Hippocampal formation (tissue), 2 donors: ENCODE measurements around the gene TNFAIP8.
"Not testable (repeated sequence)": the region's sequence is repeated elsewhere in the genome, so short reads cannot be mapped to it uniquely, and the experiment has no call there.

Experiments used
- DNase-seq, 2 donors: peaks; one replicate each; lab custom pipeline; 2025; lab: John Stamatoyannopoulos, UW

TNFAIP8 gene

DNA sequence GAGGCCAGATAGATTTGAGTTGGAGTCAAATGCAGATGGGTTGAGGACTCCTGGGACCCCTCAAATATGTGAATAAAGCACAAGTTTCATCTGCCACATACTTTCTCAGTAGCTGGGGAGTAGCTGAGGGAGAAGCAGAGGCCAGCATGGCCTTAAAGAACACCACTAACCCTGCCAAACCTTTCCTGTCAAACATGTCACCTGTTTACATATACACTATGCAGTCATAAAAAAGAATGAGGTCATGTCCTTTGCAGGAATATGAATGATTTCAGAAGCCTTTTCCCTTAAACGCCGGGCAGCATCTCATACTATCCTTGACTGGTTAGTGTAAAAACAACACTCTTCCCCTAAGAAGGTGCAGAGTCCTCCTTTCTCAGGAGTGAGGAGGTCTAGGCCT is 71.2 kb downstream of the TNFAIP8 start:
- DNase-seq = no peak

DNA sequence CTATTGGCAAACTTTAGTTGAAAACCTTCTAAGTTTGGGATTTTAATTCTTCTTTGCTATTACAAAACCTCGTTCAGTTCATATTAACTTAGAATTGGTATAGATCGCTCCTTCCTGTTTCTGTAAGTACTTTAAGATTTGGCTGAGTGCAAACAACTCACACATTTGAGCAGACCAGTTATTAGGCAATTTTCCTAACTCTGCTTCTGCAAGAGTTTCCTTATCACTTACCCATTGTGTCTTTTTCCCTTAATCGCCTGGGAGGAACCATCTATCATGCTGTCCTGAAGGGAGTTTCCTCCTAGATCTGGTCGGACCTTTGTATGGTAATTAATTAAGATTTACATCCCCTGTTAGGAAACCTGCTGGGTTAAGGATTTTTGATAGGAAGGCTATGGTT is 71.8 kb downstream of the TNFAIP8 start:
- DNase-seq = not testable (repeated sequence)

DNA sequence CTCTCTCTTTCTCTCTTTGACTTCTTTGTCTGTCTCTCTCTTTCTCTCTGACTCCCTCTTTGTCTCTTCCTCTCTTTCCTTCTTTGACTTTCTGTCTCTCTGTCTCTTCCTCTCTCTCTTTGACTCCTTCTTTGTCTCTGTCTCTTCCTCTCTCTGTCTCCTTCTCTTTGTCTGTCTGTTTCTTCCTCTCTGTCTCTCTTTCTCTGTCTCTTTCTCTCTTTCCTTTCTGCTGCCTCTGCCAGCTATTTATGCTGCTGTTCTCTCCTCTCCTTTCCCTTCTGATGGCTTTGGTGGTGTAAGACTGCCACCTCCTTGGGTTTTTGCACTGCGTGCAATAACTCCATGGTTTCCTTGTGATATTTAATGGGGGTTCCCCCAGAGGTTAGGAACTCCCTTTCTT is 72.3 kb downstream of the TNFAIP8 start:
- not testable (repeated sequence) for DNase-seq

DNA sequence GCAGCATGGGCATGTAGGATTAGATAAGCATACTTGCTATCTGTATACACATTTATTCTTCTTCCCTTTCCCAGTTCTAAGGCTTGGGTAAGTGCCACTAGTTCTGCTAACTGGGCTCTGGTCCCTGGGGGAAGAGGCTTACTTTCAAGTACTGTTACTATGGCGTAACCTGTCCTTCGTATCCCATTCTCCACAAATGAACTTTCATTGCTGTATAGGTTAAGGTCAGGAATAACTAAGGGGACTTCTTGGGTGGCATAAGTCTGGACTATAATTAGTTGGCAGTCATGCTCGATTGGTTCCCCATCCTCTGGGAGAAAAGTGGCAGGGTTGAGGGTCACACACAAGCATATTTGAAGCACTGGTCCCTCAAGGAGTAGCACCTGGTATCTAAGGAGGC is 72.8 kb downstream of the TNFAIP8 start:
- DNase-seq = not testable (repeated sequence)

DNA sequence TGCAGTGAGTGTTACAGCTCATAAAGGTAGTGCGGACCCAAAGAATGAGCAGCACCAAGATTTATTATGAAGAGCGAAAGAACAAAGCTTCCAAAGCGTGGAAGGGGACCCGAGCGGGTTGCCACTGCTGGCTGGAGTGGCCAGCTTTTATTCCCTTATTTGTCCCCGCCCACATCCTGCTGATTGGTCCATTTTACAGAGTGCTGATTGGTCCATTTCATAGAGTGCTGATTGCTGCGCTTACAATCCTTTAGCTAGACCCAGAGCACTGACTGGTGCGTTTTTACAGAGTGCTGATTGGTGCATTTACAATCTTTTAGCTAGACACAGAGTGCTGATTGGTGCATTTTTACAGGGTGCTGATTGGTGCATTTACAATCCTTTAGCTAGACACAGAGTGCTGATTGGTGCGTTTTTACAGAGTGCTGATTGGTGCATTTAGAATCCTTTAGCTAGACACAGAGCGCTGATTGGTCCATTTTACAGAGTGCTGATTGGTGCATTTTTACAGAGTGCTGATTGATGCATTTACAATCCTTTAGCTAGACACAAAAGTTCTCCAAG is 76.9 kb downstream of the TNFAIP8 start:
- DNase-seq = not testable (repeated sequence)

DNA sequence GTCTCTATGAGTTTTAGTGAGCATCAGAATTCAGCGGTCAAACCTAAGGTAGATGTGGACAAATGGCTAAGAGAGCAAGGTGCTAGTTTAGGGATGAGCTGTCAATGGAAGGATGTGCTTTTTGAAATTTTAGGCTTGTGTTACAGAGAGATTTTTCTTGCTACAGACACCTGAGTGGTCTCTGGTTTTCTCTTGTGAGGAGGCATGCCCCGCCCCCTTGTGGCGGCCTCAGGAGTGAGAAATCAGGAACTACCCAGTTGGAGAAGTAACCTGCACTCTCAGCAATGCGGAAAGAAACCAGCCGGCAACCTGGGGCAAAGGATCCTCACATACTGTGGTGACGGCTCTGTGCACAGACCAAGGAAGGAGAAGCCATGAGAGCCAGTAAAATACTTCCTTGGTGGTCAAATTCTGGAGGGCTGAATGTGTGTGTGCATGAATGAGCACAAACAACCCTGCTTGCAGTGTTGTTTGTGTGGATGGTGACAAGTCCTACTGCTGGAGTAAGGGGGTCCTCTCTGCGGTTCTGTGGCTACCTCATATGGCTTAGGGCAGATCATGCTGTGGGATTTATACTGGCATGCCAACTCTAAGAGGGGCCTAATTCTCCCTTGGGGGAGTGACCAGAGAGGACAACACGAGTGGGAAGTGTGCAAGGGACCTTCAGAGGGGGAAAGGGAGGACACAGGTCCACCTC is 79.8 kb downstream of the TNFAIP8 start:
- DNase-seq = peak in 1 of 2 donors; percentile 12

DNA sequence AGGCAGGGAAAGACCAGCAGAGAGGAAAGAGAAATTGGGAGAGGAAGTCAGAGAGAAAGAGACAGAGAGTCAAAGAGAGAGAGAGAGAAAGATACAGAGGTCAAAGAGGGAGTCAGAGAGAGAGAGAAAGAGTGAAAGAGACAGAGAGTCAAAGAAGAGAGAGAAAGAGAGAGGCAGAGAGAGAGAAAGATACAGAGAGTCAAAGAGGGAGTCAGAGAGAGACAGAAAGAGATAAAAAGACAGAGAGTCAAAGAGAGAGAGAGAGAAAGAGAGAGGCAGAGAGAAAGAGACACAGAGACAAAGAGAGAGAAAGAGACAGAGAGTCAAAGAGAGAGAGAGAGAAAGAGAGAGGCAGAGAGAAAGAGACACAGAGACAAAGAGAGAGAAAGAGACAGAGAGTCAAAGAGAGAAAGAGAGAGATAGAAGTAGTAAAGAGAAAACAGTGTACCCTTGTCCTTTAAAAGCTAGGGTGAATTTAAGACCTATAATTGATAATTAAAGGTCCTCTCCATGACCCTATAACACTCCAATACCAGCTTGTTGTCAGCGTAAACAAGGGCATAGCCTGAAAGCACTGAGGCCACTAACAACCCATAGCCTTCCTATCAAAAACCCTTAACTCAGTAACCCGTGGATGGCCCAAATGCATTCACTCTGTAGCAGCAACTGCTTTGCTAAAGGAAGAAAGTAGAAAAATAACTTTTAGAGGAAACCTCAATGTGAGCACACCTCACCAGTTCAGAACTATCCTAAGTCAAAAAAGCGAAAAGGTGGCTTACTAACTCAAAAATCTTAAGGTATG is 82.2 kb downstream of the TNFAIP8 start:
- not testable (repeated sequence) for DNase-seq

DNA sequence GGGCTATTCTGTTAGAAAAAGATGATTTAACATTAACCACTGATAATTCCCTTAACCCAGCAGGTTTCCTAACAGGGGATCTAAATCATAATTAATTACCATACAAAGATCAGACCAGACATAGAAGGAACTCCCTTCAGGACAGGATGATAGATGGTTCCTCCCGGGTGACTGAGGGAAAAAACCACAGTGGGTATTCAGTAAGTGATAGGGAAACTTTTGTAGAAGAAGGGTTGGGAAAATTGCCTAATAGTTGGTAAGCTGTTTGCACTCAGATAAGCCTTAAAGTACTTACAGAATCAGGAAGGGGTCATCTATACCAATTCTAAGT is 82.7 kb downstream of the TNFAIP8 start:
- DNase-seq = not testable (repeated sequence)

DNA sequence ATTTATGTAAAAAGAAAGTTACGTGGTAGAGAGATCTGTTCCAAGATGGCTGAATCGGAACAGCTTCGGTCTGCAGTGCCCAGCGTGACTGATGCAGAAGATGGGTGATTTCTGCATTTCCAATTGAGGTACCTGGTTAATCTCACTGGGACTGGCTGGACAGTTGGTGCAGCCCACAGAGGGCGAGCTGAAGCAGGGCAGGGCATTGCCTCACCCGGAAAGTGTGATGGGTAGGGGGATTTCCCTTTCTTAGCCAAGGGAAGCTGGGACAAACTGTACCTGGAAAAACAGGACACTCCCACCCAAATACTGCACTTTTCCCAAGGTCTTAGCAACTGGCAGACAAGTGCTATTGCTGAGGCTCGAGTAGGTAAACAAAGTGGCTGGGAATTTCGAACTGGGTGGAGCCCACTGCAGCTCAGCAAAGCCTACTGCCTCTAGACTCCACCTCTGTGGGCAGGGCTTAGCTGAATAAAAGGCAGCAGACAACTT is 83.4 kb downstream of the TNFAIP8 start:
- DNase-seq = no peak

DNA sequence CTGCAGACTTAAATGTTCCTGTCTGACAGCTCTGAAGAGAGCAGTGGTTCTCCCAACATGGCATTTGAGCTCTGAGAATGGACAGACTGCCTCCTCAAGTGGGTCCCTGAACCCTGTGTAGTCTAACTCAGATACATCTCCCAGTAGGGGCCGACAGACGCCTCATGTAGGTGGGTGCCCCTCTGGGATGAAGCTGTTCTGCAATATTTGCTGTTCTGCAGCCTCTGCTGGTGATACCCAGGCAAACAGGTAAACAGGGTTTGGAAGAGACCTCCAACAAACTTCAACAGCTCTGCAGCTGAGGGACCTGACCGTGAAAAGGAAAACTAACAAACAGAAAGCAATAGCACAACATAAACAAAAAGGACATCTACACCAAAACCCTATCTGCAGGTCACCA is 83.8 kb downstream of the TNFAIP8 start:
- DNase-seq = not testable (repeated sequence)

DNA sequence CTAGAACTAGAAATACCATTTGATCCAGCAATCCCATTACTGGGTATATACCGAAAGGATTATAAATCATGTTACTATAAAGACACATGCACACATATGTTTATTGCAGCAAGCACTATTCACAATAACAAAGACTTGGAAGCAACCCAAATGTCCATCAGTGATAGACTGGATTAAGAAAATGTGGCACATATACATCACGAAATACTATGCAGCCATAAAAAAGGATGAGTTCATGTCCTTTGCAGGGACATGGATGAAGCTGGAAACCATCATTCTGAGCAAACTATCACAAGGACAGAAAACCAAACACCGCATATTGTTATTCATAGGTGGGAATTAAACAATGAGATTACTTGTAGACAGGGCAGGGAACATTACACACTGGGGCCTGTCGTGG is 88.8 kb downstream of the TNFAIP8 start:
- not testable (repeated sequence) for DNase-seq

DNA sequence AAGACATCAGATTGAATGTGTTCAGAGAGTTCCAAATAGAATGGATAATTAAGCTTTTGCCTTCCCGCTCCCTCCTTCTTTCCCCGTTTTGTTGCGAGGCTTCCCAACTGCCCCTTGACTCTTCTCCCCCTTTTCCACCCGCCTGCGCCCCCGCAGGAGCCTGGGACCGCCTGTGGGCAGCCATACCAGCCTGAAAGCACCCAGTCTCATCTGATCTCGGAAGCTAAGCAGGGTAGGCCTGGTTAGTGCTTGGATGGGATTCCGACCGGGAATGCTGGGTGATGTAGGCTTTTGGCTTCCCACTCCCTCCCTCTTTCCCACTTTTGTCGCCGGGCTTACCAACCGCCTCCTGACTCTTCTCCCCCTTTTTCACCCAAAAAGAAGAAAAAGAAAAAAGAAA is 89.7 kb downstream of the TNFAIP8 start:
- no peak for DNase-seq
